HEK293T (cell line): ENCODE data around the gene LPGAT1.

Experiments
- ARNT ChIP-seq: fragments of 450-650 bp; IDR thresholded peaks from 2 replicates; pipeline ENCODE4 v1.6.1; 2017; ENCODE audit warnings: mild to moderate bottlenecking
- BHLHE40 ChIP-seq: fragments of 450-650 bp; IDR thresholded peaks from 2 replicates; pipeline ENCODE4 v1.6.1; 2016; ENCODE audit warnings: mild to moderate bottlenecking, moderate library complexity, borderline replicate concordance
- CTBP1 ChIP-seq: fragments of 450-650 bp; IDR thresholded peaks from 2 replicates; pipeline ENCODE4 v1.6.1; 2016; ENCODE audit warnings: borderline replicate concordance
- ELF4 ChIP-seq: fragments of 450-650 bp; IDR thresholded peaks from 2 replicates; pipeline ENCODE4 v1.6.1; 2017; ENCODE audit warnings: antibody characterized with exemption
- FOXA1 ChIP-seq: fragments of 450-650 bp; IDR thresholded peaks from 2 replicates; pipeline ENCODE4 v1.6.1; 2016; ENCODE audit warnings: mild to moderate bottlenecking
- FOXK2 ChIP-seq: fragments of 450-650 bp; IDR thresholded peaks from 2 replicates; pipeline ENCODE4 v1.6.1; 2016; ENCODE audit warnings: mild to moderate bottlenecking
- FOXM1 ChIP-seq: fragments of 450-650 bp; IDR thresholded peaks from 2 replicates; pipeline ENCODE4 v1.6.1; 2017; ENCODE audit warnings: mild to moderate bottlenecking, borderline replicate concordance
- HDGF ChIP-seq: fragments of 450-650 bp; IDR thresholded peaks from 2 replicates; pipeline ENCODE4 v1.6.1; 2017; ENCODE audit warnings: antibody characterized with exemption, borderline replicate concordance
- NFRKB ChIP-seq: fragments of 450-650 bp; IDR thresholded peaks from 2 replicates; pipeline ENCODE4 v1.6.1; 2016; ENCODE audit warnings: mild to moderate bottlenecking, moderate library complexity
- PKNOX1 ChIP-seq: fragments of 450-650 bp; IDR thresholded peaks from 2 replicates; pipeline ENCODE4 v1.6.1; 2016
- SP1 ChIP-seq: fragments of 450-650 bp; IDR thresholded peaks from 2 replicates; pipeline ENCODE4 v1.6.1; 2017
- SUZ12 ChIP-seq: fragments of 450-650 bp; IDR thresholded peaks from 2 replicates; pipeline ENCODE4 v1.6.1; 2016; ENCODE audit warnings: mild to moderate bottlenecking

DNA sequence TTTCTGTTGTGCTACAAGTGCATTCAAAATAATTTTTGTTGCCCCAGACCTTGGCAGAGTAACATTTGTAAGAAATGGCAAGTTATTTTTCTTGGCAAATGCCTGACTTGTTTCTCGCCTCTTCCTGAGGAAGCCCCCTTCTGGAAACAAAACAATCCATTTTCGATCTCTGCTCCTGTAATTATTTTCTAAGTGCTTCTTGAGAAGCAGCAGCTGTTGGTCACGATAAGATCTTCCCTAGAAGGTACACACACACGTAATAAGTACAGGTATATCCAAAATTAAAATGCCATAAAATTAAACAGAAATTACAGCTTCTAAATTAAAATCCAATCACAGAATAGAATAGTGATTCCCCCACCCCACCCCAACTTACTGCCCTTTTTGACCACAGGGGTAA lies 47.3 kb downstream of the LPGAT1 start:
- no peak for TF ChIP-seq FOXA1
- no peak for TF ChIP-seq HDGF
- no peak for TF ChIP-seq SP1
- TF ChIP-seq PKNOX1, result no peak
- no peak for TF ChIP-seq FOXM1
- TF ChIP-seq ARNT, result no peak
- no peak for TF ChIP-seq CTBP1
- TF ChIP-seq NFRKB, result no peak
- no peak for TF ChIP-seq SUZ12
- no peak for TF ChIP-seq ELF4
- TF ChIP-seq FOXK2, result no peak
- TF ChIP-seq BHLHE40, result no peak
